Measurements from ENCODE around the gene NTN3. TPM values are rescaled to one million over a fixed set of nuclear protein-coding genes. Genes with fewer than 3 reads are reported as not detected.

The NTN3 gene
- total RNA-seq, 1 experiment from 2014 or later: not detected

GRCh38 chr16:2452650-2453049 lies 18.4 kb upstream of the NTN3 start:
- TF ChIP-seq CTCF (IDR thresholded peaks at IDR 0.05; ENCODE audit: unreplicated experiment): no peak
- H3K36me3 Mint-ChIP-seq (ENCODE audit: insufficient read depth, unreplicated experiment): peaks cover 74% of the 10 kb centered on the region
- intact Hi-C loops (cut with micrococcal nuclease; ENCODE audit: unreplicated experiment): no loop called here
- no peak for DNase-seq
- no peaks in the 10 kb centered on the region for H3K4me1 Mint-ChIP-seq (ENCODE audit: low read depth, unreplicated experiment)
- BruUV-seq (replicated peaks): no TSS peak
- H3K4me3 Mint-ChIP-seq (ENCODE audit: low read depth, unreplicated experiment): no peak overlapping the region
- no peak overlapping the region for H3K27ac Mint-ChIP-seq (ENCODE audit: unreplicated experiment)
- no peaks in the 10 kb centered on the region for H3K27me3 Mint-ChIP-seq (ENCODE audit: unreplicated experiment)
- CTCF ChIA-PET: interaction anchor here (0.7 kb wide), 1 partner anchor 11 kb away, joined by 3 read pairs; no protein-coding TSS in a partner anchor
- no peaks in the 10 kb centered on the region for H3K9me3 Mint-ChIP-seq (ENCODE audit: low read depth, unreplicated experiment)

DNA sequence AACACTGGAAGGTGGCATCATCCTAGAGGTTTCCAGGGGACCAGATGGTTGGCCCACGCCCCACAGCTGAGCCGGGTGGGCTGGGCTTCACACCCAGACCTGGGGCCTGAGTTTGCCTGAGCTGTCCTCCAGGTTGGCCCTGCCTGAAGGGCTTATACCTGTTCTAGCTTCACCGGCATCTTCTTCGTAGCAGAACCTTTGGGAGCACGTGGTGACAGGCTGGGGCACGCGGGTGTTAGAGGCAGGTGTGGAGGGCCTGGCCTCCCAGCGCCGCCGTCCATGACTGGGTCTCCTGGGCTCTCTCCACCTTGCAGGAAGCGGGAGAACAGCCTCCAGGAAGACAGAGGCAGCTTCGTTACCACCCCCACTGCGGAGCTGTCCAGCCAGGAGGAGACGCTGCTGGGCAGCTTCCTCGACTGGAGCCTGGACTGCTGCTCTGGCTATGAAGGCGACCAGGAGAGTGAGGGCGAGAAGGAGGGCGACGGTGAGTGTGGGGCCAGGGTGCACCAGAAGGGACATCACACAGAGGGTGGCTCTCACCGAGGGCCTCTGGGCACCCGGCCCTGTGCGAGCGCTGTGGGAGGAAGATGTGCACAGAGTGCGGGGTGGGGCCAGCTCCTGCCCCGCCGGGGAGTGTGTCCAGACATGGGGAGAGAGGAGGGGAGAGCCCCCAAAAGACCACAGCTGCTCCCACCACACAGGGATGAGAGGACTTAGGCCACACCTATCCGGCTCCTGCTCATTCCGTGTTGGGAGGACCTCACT lies 15.8 kb upstream of the NTN3 start:
- BruUV-seq (replicated peaks): no TSS peak
- H3K36me3 Mint-ChIP-seq (ENCODE audit: insufficient read depth, unreplicated experiment): peaks cover 74% of the 10 kb centered on the region
- CTCF ChIA-PET: no interaction called here
- no peak overlapping the region for H3K27ac Mint-ChIP-seq (ENCODE audit: unreplicated experiment)
- H3K4me1 Mint-ChIP-seq (ENCODE audit: low read depth, unreplicated experiment): peaks cover 21% of the 10 kb centered on the region
- H3K9me3 Mint-ChIP-seq (ENCODE audit: low read depth, unreplicated experiment): no peaks in the 10 kb centered on the region
- intact Hi-C loops (cut with micrococcal nuclease; ENCODE audit: unreplicated experiment): no loop called here
- no peak for TF ChIP-seq CTCF (IDR thresholded peaks at IDR 0.05; ENCODE audit: unreplicated experiment)
- H3K4me3 Mint-ChIP-seq (ENCODE audit: low read depth, unreplicated experiment): no peak overlapping the region
- no peaks in the 10 kb centered on the region for H3K27me3 Mint-ChIP-seq (ENCODE audit: unreplicated experiment)
- no peak for DNase-seq

GRCh38 chr16:2456551-2457153 lies 14.4 kb upstream of the NTN3 start:
- Mint-ChIP-seq H3K4me1 (ENCODE audit: low read depth, unreplicated experiment) (peaks cover 21% of the 10 kb centered on the region), H3K9me3 (ENCODE audit: low read depth, unreplicated experiment) (no peaks in the 10 kb centered on the region), H3K4me3 (ENCODE audit: low read depth, unreplicated experiment) (no peak overlapping the region), H3K36me3 (ENCODE audit: insufficient read depth, unreplicated experiment) (peaks cover 71% of the 10 kb centered on the region), H3K27me3 (ENCODE audit: unreplicated experiment) (no peaks in the 10 kb centered on the region), H3K27ac (ENCODE audit: unreplicated experiment) (no peak overlapping the region)
- BruUV-seq (replicated peaks): no TSS peak
- CTCF ChIA-PET: no interaction called here
- intact Hi-C loops (cut with micrococcal nuclease; ENCODE audit: unreplicated experiment): no loop called here
- TF ChIP-seq CTCF (IDR thresholded peaks at IDR 0.05; ENCODE audit: unreplicated experiment): no peak
- no peak for DNase-seq

GRCh38 chr16:2457267-2457666 lies 13.8 kb upstream of the NTN3 start:
- Mint-ChIP-seq H3K27me3 (ENCODE audit: unreplicated experiment) (no peaks in the 10 kb centered on the region), H3K4me1 (ENCODE audit: low read depth, unreplicated experiment) (peaks cover 21% of the 10 kb centered on the region), H3K9me3 (ENCODE audit: low read depth, unreplicated experiment) (no peaks in the 10 kb centered on the region), H3K27ac (ENCODE audit: unreplicated experiment) (no peak overlapping the region), H3K4me3 (ENCODE audit: low read depth, unreplicated experiment) (no peak overlapping the region), H3K36me3 (ENCODE audit: insufficient read depth, unreplicated experiment) (peaks cover 65% of the 10 kb centered on the region)
- CTCF ChIA-PET: interaction anchor here (0.5 kb wide), 1 partner anchor 231 kb away, joined by 5 read pairs; no protein-coding TSS in a partner anchor
- TF ChIP-seq CTCF (IDR thresholded peaks at IDR 0.05; ENCODE audit: unreplicated experiment): no peak
- no TSS peak for BruUV-seq (replicated peaks)
- DNase-seq: no peak
- intact Hi-C loops (cut with micrococcal nuclease; ENCODE audit: unreplicated experiment): no loop called here
